GM18520 (cell line): Measurements from ENCODE around the gene HNF1B.
"Not testable (repeated sequence)": the region's sequence is repeated elsewhere in the genome, so short reads cannot be mapped to it uniquely, and the experiment has no call there.

Experiments used
- ATAC-seq: cut with Tn5 transposase; IDR thresholded peaks from one replicate; pipeline ENCODE4 v1.9.1; 2021; ENCODE audit not compliant: unreplicated experiment

The HNF1B gene

DNA sequence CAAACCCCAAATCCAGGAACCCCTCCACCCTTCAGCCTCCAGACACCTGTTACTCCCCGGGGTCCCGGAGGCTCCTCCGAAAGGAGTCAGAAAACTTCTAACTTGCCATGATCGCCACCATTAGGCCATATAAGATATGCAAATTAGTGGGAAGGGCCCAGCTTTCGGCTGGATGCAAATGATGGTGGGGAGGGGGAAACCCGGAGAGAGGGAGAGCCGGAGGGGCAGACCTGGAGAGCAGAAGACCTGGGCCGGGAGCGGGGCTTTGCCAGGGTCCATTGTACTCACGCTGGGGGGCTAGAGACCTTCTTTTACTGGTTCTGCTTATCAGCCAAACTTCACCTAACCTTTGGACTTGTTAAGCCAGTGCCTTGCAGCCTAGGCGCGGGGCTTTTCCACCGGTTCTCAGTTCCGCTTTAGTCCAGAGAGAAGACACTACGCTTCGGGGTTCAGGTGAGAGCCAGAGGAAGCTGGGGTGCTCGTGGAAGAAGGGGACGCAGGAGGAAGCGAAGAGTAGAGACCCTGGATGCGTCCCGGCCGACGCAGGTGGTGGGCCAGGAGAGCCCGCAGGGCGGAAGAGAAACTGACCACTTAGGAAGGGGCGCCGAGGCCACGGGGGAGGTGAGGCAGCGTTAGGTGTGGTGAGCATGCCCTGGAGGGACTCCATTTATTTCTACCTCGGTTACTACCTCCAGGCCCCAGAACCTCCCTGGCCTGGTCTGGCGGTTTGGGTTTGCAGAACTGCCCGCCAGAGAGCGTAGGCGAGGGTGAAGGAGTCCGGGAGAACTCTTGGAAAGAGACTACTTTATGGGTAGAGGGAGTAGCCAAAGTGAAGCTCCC, at the start of gene HNF1B:
TSS of gene HNF1B (minus strand) at position 99 of the 840 bp plus-strand sequence. CDS start 175 bp downstream, outside the sequence.
- ATAC-seq = peak; percentile 29

- no peak for ATAC-seq
Measured at GRCh38 chr17:37792787-37793186, 47.9 kb upstream of the HNF1B start.

DNA sequence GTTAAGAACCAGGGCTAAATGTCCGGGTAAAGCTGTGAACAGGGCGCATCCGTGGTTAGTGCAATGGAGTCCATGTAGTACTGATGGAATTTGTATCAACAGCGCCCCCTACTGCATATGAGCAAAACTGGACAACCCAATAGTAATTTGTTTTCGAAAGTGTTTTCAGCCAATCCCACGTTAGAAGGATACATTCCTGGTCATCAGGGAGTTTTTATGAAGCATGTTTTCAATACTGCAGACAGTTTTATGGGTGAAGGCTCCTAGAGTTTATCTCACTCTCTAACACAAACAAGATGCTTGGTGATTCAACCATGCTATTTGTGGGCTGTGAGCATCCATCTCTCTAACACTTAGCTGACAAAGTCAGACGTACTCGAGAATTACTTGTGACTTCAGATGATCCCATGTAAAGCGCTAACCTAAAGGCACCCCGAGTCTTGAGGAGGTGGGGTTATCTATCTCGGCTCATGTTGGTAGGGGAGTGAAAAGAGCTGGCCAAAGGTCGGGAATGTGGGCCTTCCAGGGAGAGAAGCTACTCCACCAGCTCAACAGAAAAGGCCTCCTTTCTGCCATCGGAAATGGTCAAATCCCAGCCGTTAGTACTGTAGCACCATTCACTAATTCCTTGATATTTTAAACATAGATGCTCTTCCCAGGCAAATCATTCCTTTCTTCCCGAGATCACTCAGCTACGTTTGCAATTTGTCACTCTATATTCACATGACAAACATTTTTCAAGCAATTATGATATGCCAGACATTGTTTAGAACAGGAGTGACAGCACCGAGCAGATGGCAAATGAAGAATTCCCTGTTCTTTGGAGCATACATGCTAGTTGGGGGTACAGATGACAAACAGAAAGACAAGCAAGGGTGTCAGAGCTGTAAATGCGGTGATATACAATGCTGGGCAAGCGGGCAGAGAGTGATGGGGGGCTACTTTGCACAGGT, 46.9 kb upstream of the HNF1B start:
- ATAC-seq = no peak

DNA sequence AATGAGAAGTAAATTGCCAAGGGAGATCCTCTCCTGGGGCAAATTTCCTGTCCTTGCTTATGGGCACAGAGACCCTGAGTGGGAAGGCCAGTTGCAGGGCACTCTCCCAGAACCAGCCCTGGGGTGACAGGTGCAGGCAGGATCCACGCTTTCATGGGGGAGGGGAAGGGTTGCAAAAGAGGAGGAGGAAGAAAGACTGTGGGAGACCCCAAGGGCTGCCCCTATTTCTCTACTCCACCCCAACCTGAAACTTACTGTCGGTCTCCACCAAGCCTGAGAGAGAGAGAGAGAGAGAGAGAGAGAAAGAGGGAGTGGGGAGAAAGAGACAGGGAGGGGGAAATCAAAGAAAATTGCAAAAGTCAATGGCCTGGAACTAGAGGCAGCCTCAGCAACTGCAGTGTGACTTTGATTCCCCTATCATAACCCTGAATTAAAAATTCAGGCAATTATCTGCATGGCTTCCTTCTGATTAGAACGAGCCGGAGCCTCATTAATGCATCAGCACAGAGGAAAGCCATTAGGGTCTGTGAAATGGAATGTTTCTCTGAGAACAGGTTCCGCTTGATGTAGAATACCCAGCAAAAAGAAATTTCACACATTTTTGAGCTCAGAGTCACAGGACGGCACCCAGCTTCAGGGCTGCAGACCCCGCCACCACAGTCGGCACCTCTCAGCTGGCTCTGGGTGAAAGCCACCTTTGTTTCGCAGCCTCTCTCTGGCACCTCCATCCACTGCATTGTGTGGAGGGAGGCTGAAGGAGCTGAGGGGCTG, 45.1 kb upstream of the HNF1B start:
- ATAC-seq = no peak

- no peak for ATAC-seq
Measured at GRCh38 chr17:37789021-37789565, 44.2 kb upstream of the HNF1B start.

- ATAC-seq = no peak
Measured at GRCh38 chr17:37788526-37788925, 43.7 kb upstream of the HNF1B start.

DNA sequence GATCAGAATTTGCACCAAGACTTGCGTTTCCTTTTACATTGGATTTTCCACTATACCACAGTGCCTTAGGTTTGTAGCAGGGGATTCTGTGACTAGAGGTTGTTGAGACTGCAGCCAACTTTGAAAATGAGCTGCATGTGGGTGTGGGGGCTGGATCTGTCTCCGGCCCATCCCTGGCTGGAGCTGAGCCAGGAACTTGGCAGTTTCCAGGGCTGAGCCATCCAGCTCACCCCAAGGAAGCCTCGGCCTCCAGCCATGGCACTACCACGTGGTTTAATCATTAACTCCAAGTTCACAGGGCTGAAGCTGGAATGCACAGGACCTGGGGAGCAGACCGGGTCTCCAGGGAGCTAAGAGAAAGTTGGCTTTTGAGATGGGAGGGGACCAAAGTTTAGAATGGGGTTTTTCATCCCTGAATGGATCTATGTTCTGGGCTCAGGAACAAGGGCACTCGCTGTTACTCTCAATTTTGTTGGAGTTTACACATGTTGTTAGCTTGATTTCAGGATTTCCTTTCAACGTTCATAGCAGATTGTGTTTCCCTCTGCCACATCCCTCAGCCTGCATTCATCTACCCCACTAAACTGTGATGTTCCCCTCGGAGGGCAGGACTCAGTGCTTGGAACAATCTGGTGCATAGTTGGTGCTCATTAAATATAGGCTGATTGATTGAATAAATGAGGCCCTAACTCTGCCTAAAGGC, 42.3 kb upstream of the HNF1B start:
- ATAC-seq = no peak

DNA sequence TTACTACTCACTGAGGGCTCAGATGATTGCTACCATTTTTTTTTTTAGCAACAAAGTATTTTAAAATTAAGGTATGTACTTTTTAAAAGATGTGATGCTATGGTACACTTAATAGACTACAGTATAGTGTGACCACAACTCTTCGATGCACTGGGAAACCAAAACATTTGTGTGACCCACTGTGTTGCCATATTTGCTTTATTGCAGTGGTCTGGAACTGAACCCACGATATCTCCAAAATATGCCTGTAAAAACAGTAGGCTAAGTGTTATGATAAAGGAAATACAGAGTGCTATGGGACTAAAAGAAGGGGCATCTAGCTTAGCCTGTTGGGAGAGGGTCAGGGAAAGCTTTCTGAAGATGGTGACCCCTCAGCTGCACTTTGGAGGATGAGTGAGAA, 41.6 kb upstream of the HNF1B start:
- no peak for ATAC-seq

GRCh38 chr17:37782460-37782859, 37.6 kb upstream of the HNF1B start:
- not testable (repeated sequence) for ATAC-seq

DNA sequence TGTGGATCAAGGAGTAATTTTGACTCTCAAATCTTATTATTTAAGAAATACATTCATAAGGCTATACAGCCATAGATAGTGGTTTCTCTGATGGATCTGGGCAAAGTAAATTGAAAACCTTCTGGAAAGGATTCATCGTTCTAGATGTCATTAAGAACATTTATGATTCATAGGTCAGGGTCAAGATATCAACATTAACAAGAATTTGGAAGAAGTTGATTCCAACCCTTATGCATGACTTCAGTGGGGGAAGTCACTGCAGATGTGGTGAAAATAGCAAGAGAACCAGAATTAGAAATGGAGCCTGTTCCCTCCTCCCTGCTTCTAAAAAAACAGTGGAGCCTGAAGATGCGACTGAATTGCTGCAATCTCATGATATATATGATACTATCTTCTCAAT, 36.6 kb upstream of the HNF1B start:
- no peak for ATAC-seq

DNA sequence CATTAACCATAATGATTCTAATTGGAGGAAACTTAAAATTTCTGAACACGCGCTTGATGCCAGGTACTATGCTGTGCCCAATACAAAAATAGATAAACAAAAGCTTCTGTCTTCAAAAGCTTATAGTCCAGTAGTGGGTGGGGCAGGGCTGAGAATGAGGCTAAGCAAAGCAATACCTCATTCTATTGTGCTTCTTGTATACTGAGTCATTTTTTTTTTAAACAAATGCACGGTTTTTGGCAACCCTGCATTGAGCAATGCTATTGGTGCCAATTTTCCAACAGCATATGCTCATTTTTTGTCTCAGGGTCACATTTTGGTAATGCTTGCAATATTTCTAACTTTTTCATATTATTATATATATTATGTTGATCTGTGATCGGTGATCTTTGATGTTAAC, 34.7 kb upstream of the HNF1B start:
- ATAC-seq = no peak

GRCh38 chr17:37774504-37774903, 29.6 kb upstream of the HNF1B start:
- peak; percentile 92 for ATAC-seq

- no peak for ATAC-seq
Measured at GRCh38 chr17:37772982-37773381, 28.1 kb upstream of the HNF1B start.

DNA sequence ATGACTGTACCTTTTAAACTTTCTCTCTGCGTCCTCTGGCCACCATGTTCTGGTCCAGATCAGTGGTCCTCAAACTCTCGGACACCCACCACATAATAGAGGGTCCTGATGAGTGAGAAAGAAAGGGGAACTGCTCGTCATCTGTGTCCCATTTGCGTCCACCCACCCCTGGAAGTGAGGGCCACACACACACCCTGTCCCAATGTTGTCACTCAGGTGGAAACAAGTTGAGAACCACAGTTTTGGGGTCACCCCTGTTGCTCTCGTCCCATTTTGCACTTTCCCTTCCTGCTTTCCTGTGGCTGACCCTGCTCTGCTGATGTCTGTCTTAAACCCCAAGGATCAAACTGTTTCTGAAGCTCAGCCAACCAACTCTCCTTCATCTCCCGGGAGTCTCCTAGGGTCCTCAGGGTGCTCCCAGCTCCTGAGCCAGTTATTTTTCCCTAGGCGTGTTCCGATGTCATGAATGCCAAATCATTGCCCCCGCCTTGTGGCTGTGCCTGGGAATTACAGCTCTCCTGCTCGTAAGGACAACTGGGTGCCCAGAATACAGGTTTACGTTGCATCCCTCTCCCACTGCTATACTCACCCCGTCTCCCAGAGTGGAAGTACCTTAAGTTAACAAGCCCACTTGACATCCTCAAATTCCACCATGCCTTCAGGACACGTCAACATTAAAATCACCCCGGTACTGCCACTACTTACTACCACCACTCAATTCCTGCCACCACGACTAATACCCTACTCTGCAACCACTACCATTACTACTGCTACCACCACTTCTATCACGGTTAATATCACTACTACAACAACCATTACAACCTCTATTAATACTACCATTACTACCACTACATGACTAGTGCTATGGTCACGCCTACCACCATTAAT, 26.0 kb upstream of the HNF1B start:
- ATAC-seq = no peak

- no peak for ATAC-seq
Measured at GRCh38 chr17:37769050-37769449, 24.2 kb upstream of the HNF1B start.

- no peak for ATAC-seq
Measured at GRCh38 chr17:37768438-37768837, 23.6 kb upstream of the HNF1B start.

- no peak for ATAC-seq
Measured at GRCh38 chr17:37766971-37767370, 22.1 kb upstream of the HNF1B start.

GRCh38 chr17:37764383-37764782, 19.5 kb upstream of the HNF1B start:
- ATAC-seq = no peak

DNA sequence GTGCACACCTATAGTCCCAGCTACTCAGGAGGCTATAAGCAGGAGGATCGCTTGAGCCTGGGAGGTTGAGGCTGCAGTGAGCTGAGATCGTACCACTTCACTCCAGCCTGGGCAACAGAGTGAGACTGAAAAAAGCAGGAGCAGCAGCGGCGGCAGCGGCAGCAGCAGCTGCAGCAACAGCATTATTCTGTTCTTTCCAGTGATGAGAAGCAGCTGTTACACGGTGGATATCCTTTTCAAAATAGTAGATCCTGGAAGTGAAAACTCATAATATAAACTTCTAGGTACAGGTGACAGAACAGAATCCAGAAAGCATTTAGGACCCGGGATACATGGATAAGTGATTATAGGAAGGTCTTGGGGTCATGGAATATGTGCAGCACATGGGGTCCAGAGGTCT, 17.8 kb upstream of the HNF1B start:
- ATAC-seq = no peak
